ENCODE measurements around the gene ATP1A2.

DNA sequence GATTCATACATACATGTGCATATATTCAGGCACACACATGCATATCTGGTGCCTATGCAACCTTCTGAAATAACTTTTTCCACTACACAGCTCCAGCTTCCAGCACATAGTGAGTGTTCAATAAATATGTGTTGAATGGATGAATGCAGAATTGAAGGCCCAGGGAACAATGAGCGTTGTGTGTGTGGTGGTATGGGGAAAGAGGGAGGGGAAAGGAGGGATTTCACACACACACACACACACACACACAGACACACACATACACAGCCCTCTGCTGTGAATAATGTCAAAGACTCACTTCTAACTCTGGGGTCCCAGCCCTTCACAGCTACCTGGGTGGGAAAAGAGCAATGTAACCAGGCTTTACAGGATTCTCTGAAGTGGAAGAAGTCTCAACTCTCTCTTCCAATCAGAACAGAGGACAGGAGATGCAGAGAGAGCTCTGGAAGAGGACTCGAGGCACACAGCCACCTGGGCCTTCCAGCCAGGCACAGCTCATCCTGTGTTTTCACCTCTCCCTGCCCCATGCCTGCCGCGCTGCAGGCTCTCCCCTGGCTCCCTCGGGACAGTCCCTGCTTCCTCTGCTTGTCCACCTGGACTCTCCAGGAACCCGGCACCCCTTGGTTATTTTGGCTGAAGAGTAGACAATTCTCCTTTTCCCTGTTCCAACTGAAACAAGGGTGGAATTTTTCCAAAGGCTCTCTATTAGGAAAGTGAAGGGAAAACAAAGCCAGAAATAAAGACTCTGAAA lies 11.7 kb upstream of the ATP1A2 start:
- TF ChIP-seq POLR2A (IDR thresholded peaks at IDR 0.05; ENCODE audit: low read depth, low read length) (no peak), POLR2AphosphoS5 (IDR thresholded peaks at IDR 0.05; ENCODE audit: low read depth, low read length) (no peak), TAF1 (IDR thresholded peaks at IDR 0.05; ENCODE audit: borderline replicate concordance, low read depth, low read length) (no peak)
